ENCODE data around the gene CEBPZ.
"Not testable (repeated sequence)": the region's sequence is repeated elsewhere in the genome, so short reads cannot be mapped to it uniquely, and the experiment has no call there.

The CEBPZ gene

GRCh38 chr2:37231241-37232130 is at the start of gene CEBPZ, which contains the start of gene NDUFAF7:
CEBPZ (minus strand) TSS chr2:37231596; CDS start chr2:37231567, 29 bp downstream.
NDUFAF7 (plus strand) TSS chr2:37231658; CDS start chr2:37231706, 48 bp downstream.
- peak; percentile 73 to 85 (median 80) for DNase-seq (ENCODE audit: low read depth in 4 of 4, low spot score in 1 of 4)

GRCh38 chr2:37276291-37276690 is 44.9 kb upstream of the CEBPZ start:
- DNase-seq (ENCODE audit: low read depth in 4 of 4, low spot score in 1 of 4): no peak

GRCh38 chr2:37274359-37274965 is 43.1 kb upstream of the CEBPZ start:
- DNase-seq (ENCODE audit: low read depth in 4 of 4, low spot score in 1 of 4): no peak

- DNase-seq (ENCODE audit: low read depth in 4 of 4, low spot score in 1 of 4): no peak
Measured at GRCh38 chr2:37271376-37272067, 40.1 kb upstream of the CEBPZ start.

- DNase-seq (ENCODE audit: low read depth in 4 of 4, low spot score in 1 of 4): no peak
Measured at GRCh38 chr2:37268111-37268510, 36.7 kb upstream of the CEBPZ start.

GRCh38 chr2:37267685-37268084 is 36.3 kb upstream of the CEBPZ start:
- DNase-seq (ENCODE audit: low read depth in 4 of 4, low spot score in 1 of 4): no peak

- no peak for DNase-seq (ENCODE audit: low read depth in 4 of 4, low spot score in 1 of 4)
Measured at GRCh38 chr2:37263839-37264238, 32.4 kb upstream of the CEBPZ start.

GRCh38 chr2:37262522-37262921 is 31.1 kb upstream of the CEBPZ start:
- DNase-seq (ENCODE audit: low read depth in 4 of 4, low spot score in 1 of 4): no peak

GRCh38 chr2:37250869-37251740 is 19.7 kb upstream of the CEBPZ start:
- DNase-seq (ENCODE audit: low read depth in 4 of 4, low spot score in 1 of 4): no peak

- no peak for DNase-seq (ENCODE audit: low read depth in 4 of 4, low spot score in 1 of 4)
Measured at GRCh38 chr2:37246205-37246604, 14.8 kb upstream of the CEBPZ start.

GRCh38 chr2:37244755-37245154 is 13.4 kb upstream of the CEBPZ start:
- DNase-seq (ENCODE audit: low read depth in 4 of 4, low spot score in 1 of 4): no peak

GRCh38 chr2:37244017-37244416 is 12.6 kb upstream of the CEBPZ start:
- DNase-seq (ENCODE audit: low read depth in 4 of 4, low spot score in 1 of 4): no peak

GRCh38 chr2:37243435-37243834 is 12.0 kb upstream of the CEBPZ start:
- DNase-seq (ENCODE audit: low read depth in 4 of 4, low spot score in 1 of 4): no peak

GRCh38 chr2:37232131-37232933 is 936 bp upstream of the CEBPZ start:
- no peak for DNase-seq (ENCODE audit: low read depth in 4 of 4, low spot score in 1 of 4)

GRCh38 chr2:37230581-37230980 is 815 bp downstream of the CEBPZ start:
- no peak for DNase-seq (ENCODE audit: low read depth in 4 of 4, low spot score in 1 of 4)

- no peak for DNase-seq (ENCODE audit: low read depth in 4 of 4, low spot score in 1 of 4)
Measured at GRCh38 chr2:37228788-37229187, 2.6 kb downstream of the CEBPZ start.

GRCh38 chr2:37226863-37227262 is 4.5 kb downstream of the CEBPZ start:
- no peak for DNase-seq (ENCODE audit: low read depth in 4 of 4, low spot score in 1 of 4)

- not testable (repeated sequence) for DNase-seq (ENCODE audit: low read depth in 4 of 4, low spot score in 1 of 4)
Measured at GRCh38 chr2:37225129-37225528, 6.3 kb downstream of the CEBPZ start.

GRCh38 chr2:37224063-37224462 is 7.3 kb downstream of the CEBPZ start:
- DNase-seq (ENCODE audit: low read depth in 4 of 4, low spot score in 1 of 4): no peak

GRCh38 chr2:37223131-37223530 is 8.3 kb downstream of the CEBPZ start:
- DNase-seq (ENCODE audit: low read depth in 4 of 4, low spot score in 1 of 4): no peak
